Esophagus squamous epithelium (tissue), 5 donors: Measurements from ENCODE around the gene LRIT2. TPM values are rescaled to one million over a fixed set of nuclear protein-coding genes. Genes with fewer than 3 reads are reported as not detected.

ENCODE experiments used
- DNase-seq: peaks from one replicate; lab custom pipeline; 2025; lab: John Stamatoyannopoulos, UW
- H3K27ac ChIP-seq, 4 donors: fragments of 200-600 bp; sonication (generic); one replicate each; pipeline ENCODE4 v1.5.1; 2016 to 2019; ENCODE audit warnings: mild to moderate bottlenecking in 1 of 4
- H3K27me3 ChIP-seq, 4 donors: fragments of 200-600 bp; sonication (generic); 1 replicate in 3 of 4; 2 replicates in 1 of 4; pipeline versions ENCODE4 v1.5.1 to v1.6.0; 2017 to 2021; ENCODE audit warnings: antibody characterized with exemption in 1 of 4
- H3K36me3 ChIP-seq, 3 donors: fragments of 200-600 bp; sonication (generic); one replicate each; pipeline ENCODE4 v1.5.1; 2016 to 2019
- H3K4me1 ChIP-seq, 3 donors: fragments of 200-600 bp; sonication (generic); one replicate each; pipeline ENCODE4 v1.5.1; 2017 to 2019
- H3K4me3 ChIP-seq, 4 donors: fragments of 200-600 bp; sonication (generic); 1 replicate in 3 of 4; 2 replicates in 1 of 4; pipeline ENCODE4 v1.5.1; 2016 to 2019; ENCODE audit warnings: mild to moderate bottlenecking in 2 of 4, moderate library complexity in 1 of 4
- H3K9me3 ChIP-seq, 3 donors: fragments of 200-600 bp; sonication (generic); one replicate each; pipeline ENCODE4 v1.5.1; 2016 to 2019
- POLR2A ChIP-seq, 4 donors: fragments of 450-650 bp; IDR thresholded peaks; one replicate each; pipeline ENCODE4 v1.6.1; 2017; ENCODE audit warnings: antibody characterized with exemption in 4 of 4, mild to moderate bottlenecking in 4 of 4, moderate library complexity in 3 of 4
- WGBS, 2 donors: methylation state at CpG; one replicate each; pipeline ENCODE4 v1.1.5; 2018; 5-methylcytosine and 5-hydroxymethylcytosine counted together
- intact Hi-C: fragments of 100-400 bp; cut with DNase I; formaldehyde crosslinking; loops from one replicate; pipeline ENCODE4 v1.15.0; 2022
- total RNA-seq, 4 donors: library from RNA; depleted of rRNA; stranded (reverse); fragments of >200 nt; gene quantifications; one replicate each; pipeline ENCODE4 v1.1.0, GENCODE V29; 2016
- TF ChIP-seq, protein P1 (sequence below), 6 experiments: fragments of 450-650 bp in 4 of 6; fragments of 200-600 bp in 2 of 6; sonication (generic) in 2 of 6; IDR thresholded peaks; one replicate each; pipeline ENCODE4 v1.5.1; 2016 to 2019; ENCODE audit warnings: antibody characterized with exemption in 6 of 6, mild to moderate bottlenecking in 4 of 6, moderate library complexity in 4 of 6
- donor health status: DM: yes; HTN: yes; CAD: no.

LRIT2 gene
- total RNA-seq, 4 donors from 2014 or later = not detected

GRCh38 chr10:84193327-84193726 is 32.0 kb downstream of the LRIT2 start:
- DNase-seq = no peak
- intact Hi-C loops = no loop called here
- Histone ChIP-seq H3K36me3 (peaks cover 0 to 3% (median 0%) of the 10 kb centered on the region in 3 donors), H3K27me3 (peaks cover 0 to 40% (median 6%) of the 10 kb centered on the region in 4 donors), H3K4me3 (no peak overlapping the region), H3K27ac (no peak overlapping the region), H3K9me3 (no peaks in the 10 kb centered on the region), H3K4me1 (peaks cover 0 to 57% (median 12%) of the 10 kb centered on the region in 3 donors)
- TF ChIP-seq, protein P1, sequence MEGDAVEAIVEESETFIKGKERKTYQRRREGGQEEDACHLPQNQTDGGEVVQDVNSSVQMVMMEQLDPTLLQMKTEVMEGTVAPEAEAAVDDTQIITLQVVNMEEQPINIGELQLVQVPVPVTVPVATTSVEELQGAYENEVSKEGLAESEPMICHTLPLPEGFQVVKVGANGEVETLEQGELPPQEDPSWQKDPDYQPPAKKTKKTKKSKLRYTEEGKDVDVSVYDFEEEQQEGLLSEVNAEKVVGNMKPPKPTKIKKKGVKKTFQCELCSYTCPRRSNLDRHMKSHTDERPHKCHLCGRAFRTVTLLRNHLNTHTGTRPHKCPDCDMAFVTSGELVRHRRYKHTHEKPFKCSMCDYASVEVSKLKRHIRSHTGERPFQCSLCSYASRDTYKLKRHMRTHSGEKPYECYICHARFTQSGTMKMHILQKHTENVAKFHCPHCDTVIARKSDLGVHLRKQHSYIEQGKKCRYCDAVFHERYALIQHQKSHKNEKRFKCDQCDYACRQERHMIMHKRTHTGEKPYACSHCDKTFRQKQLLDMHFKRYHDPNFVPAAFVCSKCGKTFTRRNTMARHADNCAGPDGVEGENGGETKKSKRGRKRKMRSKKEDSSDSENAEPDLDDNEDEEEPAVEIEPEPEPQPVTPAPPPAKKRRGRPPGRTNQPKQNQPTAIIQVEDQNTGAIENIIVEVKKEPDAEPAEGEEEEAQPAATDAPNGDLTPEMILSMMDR (IDR thresholded peaks at IDR 0.05) = no peak
- WGBS, 2 donors = 57 to 75% methylated on average over 1 of the region's 2 CpGs

- Histone ChIP-seq H3K4me1 (peaks cover 0 to 42% (median 12%) of the 10 kb centered on the region in 3 donors), H3K27ac (no peak overlapping the region), H3K36me3 (no peaks in the 10 kb centered on the region), H3K9me3 (no peaks in the 10 kb centered on the region), H3K27me3 (peaks cover 0 to 40% (median 6%) of the 10 kb centered on the region in 4 donors), H3K4me3 (no peak overlapping the region)
- TF ChIP-seq, protein P1 (IDR thresholded peaks at IDR 0.05) = no peak
- TF ChIP-seq POLR2A (IDR thresholded peaks at IDR 0.05) = no peak
- no peak for DNase-seq
- intact Hi-C loops = no loop called here
- 43 to 52% methylated on average over 2 to 5 of the region's 5 CpGs for WGBS, 2 donors
These were observed 34.2 kb downstream of the LRIT2 start for GRCh38 chr10:84191106-84191505.

GRCh38 chr10:84190621-84191020 is 34.7 kb downstream of the LRIT2 start:
- Histone ChIP-seq H3K4me3 (no peak overlapping the region), H3K27ac (no peak overlapping the region), H3K9me3 (no peaks in the 10 kb centered on the region), H3K4me1 (peaks cover 0 to 37% (median 12%) of the 10 kb centered on the region in 3 donors), H3K36me3 (no peaks in the 10 kb centered on the region), H3K27me3 (peaks cover 0 to 38% (median 5%) of the 10 kb centered on the region in 4 donors)
- intact Hi-C loops = no loop called here
- no peak for DNase-seq
- 96 to 100% methylated on average over 2 to 3 of the region's 3 CpGs for WGBS, 2 donors
- TF ChIP-seq, protein P1 (IDR thresholded peaks at IDR 0.05) = no peak
- TF ChIP-seq POLR2A (IDR thresholded peaks at IDR 0.05) = no peak

DNA sequence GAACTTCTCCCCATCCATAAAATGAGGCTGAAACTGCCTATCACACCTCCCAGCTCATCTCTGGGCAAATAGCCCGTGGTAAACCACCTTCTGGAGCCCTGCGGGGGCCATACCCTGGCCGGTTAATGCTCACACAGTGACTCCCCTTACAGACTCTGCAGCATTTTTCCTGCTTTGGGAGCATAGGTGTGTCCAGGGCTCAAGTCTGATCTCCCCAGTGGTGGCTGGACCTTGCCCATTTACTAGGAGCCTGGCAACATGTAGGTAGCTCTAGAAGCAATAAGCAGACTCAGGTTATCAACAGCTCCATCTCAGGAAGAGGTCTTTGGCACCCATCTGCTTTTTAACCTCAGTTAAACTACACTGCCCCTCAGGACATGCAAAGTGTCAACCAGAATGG is 36.5 kb downstream of the LRIT2 start:
- no peak for DNase-seq
- peaks cover 0 to 30% (median 0%) of the 10 kb centered on the region in 4 donors for H3K27me3 ChIP-seq
- peaks cover 0 to 34% (median 6%) of the 10 kb centered on the region in 3 donors for H3K4me1 ChIP-seq

DNA sequence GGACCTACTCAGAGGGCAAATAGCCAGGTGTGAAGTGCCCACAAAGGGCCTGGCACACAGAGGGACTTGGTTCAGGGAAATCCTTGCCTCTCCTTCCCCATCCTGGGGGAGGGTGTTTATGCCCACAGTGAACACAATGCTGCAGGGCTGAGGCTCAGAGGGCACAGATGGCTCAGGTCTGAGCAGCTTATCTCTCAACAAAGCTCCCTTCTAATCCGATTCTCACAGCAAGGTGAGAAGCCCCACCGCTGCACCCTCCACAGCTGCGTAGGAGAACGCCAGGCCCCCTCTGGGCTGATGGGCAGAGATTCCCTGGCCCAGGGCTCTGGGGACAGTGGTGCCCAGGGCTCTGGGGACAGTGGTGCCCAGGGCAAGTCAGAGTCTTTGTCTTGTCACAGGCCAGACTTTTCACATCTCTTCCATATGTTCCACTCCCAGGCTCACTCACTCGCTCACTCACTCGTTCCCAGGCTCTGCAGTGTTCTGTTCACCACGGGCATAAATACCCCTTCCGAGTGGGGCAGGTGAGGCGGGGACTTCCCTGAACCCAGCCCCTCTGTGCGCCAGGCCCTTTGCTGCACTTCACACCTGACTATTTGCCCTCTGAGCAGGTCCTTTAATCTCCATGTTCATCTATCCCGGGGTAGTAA is 39.7 kb downstream of the LRIT2 start:
- intact Hi-C loops = no loop called here
- Histone ChIP-seq H3K4me1 (peaks cover 0 to 26% (median 4%) of the 10 kb centered on the region in 3 donors), H3K9me3 (no peaks in the 10 kb centered on the region), H3K4me3 (no peak overlapping the region), H3K27ac (no peak overlapping the region), H3K27me3 (peaks cover 0 to 18% (median 0%) of the 10 kb centered on the region in 4 donors), H3K36me3 (no peaks in the 10 kb centered on the region)
- DNase-seq = no peak
- WGBS, 2 donors = 69 to 70% methylated on average over 7 of the region's 11 CpGs
- TF ChIP-seq POLR2A (IDR thresholded peaks at IDR 0.05) = no peak
- TF ChIP-seq, protein P1 (IDR thresholded peaks at IDR 0.05) = no peak

More for the DNA sequence above, 36.5 kb downstream of the LRIT2 start:
- Histone ChIP-seq H3K27ac (no peak overlapping the region), H3K4me3 (no peak overlapping the region), H3K9me3 (no peaks in the 10 kb centered on the region), H3K36me3 (no peaks in the 10 kb centered on the region)
- intact Hi-C loops = no loop called here
- TF ChIP-seq POLR2A (IDR thresholded peaks at IDR 0.05) = no peak
- TF ChIP-seq, protein P1 (IDR thresholded peaks at IDR 0.05) = no peak
- WGBS, 2 donors = 87 to 88% methylated on average over 3 of the region's 3 CpGs
